Measurements from ENCODE around the gene PARP2. TPM values are rescaled to one million over a fixed set of nuclear protein-coding genes. Genes with fewer than 3 reads are reported as not detected.

PARP2 gene
- total and polyA plus RNA-seq, 2 donors (not counting 3 experiments of a cell fraction or from before 2014, with no cell fraction given): 15.7 to 30.6 TPM

DNA sequence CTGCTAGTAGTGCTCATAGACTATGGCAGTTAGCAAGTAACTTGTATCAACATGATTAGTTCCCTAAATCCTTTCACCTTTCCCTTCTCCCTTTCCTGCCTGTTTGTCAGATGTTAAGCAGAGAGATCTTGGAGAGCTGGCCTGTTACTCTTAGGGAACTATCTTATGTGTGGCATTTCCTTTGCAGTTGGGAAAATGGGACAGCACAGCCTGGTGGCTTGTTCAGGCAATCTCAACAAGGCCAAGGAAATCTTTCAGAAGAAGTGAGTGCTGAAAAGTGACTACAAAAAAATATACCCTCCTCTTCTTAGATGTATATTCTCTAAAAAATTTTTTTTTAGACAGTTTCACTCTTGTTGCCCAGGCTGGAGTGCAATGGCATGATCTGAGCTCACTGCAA is 7.4 kb downstream of the PARP2 start:
- dilution Hi-C loops (cut with MboI; ENCODE audit: extremely low pct_ligation_motif_present, low sequenced_read_pairs) (loop anchor here (10.0 kb wide), 2 partner anchors 124 to 194 kb away; no protein-coding TSS in a partner anchor), intact Hi-C loops (cut with micrococcal nuclease) (loop anchor here (1.0 kb wide), 1 partner anchor 24 kb away; no protein-coding TSS in a partner anchor)
- H2AFZ ChIP-seq (ENCODE audit: low read depth, low read length): no peak overlapping the region
- no peaks in the 10 kb centered on the region for H3K79me2 ChIP-seq (ENCODE audit: control insufficient read depth, insufficient read depth, low read length)
- H3K27ac ChIP-seq (ENCODE audit: insufficient read depth, low read depth, low read length): no peak overlapping the region
- TF ChIP-seq MYC (IDR thresholded peaks at IDR 0.05; ENCODE audit: low read depth, low read length) (no peak), POLR2AphosphoS5 (IDR thresholded peaks at IDR 0.05; ENCODE audit: insufficient read depth, low read depth, low read length) (no peak), MAX (IDR thresholded peaks at IDR 0.05; ENCODE audit: insufficient read depth, insufficient read length) (no peak), FOS (IDR thresholded peaks at IDR 0.05; ENCODE audit: borderline replicate concordance, insufficient read depth, low read length) (no peak)
- TF ChIP-seq, protein P1, sequence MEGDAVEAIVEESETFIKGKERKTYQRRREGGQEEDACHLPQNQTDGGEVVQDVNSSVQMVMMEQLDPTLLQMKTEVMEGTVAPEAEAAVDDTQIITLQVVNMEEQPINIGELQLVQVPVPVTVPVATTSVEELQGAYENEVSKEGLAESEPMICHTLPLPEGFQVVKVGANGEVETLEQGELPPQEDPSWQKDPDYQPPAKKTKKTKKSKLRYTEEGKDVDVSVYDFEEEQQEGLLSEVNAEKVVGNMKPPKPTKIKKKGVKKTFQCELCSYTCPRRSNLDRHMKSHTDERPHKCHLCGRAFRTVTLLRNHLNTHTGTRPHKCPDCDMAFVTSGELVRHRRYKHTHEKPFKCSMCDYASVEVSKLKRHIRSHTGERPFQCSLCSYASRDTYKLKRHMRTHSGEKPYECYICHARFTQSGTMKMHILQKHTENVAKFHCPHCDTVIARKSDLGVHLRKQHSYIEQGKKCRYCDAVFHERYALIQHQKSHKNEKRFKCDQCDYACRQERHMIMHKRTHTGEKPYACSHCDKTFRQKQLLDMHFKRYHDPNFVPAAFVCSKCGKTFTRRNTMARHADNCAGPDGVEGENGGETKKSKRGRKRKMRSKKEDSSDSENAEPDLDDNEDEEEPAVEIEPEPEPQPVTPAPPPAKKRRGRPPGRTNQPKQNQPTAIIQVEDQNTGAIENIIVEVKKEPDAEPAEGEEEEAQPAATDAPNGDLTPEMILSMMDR (IDR thresholded peaks at IDR 0.05; ENCODE audit: extremely low read depth in 1 of 2, insufficient read depth in 1 of 2, low read depth in 1 of 2, low read length in 2 of 2): peak; percentile 15 to 22
- no peaks in the 10 kb centered on the region for H4K20me1 ChIP-seq (replicated peaks; ENCODE audit: control insufficient read depth, extremely low read depth, insufficient read depth, low read length)
- H3K4me2 ChIP-seq (ENCODE audit: insufficient read depth, low read length): no peak overlapping the region
- H3K4me3 ChIP-seq (replicated peaks in 1 of 3; ENCODE audit: insufficient read depth in 1 of 3, low read depth in 1 of 3, low read length in 3 of 3): no peak overlapping the region
- no peak for FAIRE-seq
- no peaks in the 10 kb centered on the region for H3K27me3 ChIP-seq (ENCODE audit: control insufficient read depth in 2 of 2, insufficient read depth in 2 of 2, low read length in 2 of 2)
- no TSS peak for BruUV-seq (replicated peaks)
- H3K9me1 ChIP-seq (replicated peaks; ENCODE audit: control insufficient read depth, extremely low read depth, insufficient read depth, low read length): no peaks in the 10 kb centered on the region
- CTCF ChIA-PET: interaction anchor here (1.0 to 5.5 kb wide), 5 partner anchors 9 to 65 kb away, joined by 4 to 39 read pairs (median 6); partner anchors contain the start of gene CCNB1IP1
- peak; percentile 15 for DNase-seq (ENCODE audit: low read depth, low spot score)
- peaks cover 6 to 11% of the 10 kb centered on the region in 2 experiments for H3K36me3 ChIP-seq (ENCODE audit: control insufficient read depth in 2 of 2, extremely low read depth in 1 of 2, insufficient read depth in 2 of 2, low read length in 2 of 2)
- POLR2A ChIA-PET: no interaction called here
- peaks cover 12% of the 10 kb centered on the region for H3K4me1 ChIP-seq (ENCODE audit: control insufficient read depth, extremely low read depth, insufficient read depth, low read length)
- H3K9ac ChIP-seq (replicated peaks; ENCODE audit: extremely low read depth, insufficient read depth, low read length): no peak overlapping the region
- H3K9me3 ChIP-seq (replicated peaks; ENCODE audit: control insufficient read depth, insufficient read depth, low read length): no peaks in the 10 kb centered on the region
